A673 (cell line): Measurements from ENCODE around the gene MMP21. TPM values are rescaled to one million over a fixed set of nuclear protein-coding genes. Genes with fewer than 3 reads are reported as not detected.

ENCODE experiments used
- BruUV-seq: library from RNA; stranded (reverse); fragments of 400-500 nt; replicated peaks from 2 replicates; lab custom pipeline; 2021; lab: Mats Ljungman, UMichigan
- CTCF ChIA-PET: fragments of 300-600 bp; sonication (Branson Sonifier 250); formaldehyde crosslinking; loops from one replicate; lab custom pipeline; 2022; ENCODE audit warnings: antibody characterized with exemption; lab: Charles Lee
- POLR2A ChIA-PET: fragments of 300-600 bp; sonication (Branson Sonifier 250); formaldehyde crosslinking; loops from one replicate; lab custom pipeline; 2022; ENCODE audit warnings: antibody characterized with exemption; ENCODE audit not compliant: low non-redundant PET; lab: Charles Lee
- DNase-seq: peaks from one replicate; pipeline ENCODE4 v3.0.0-alpha.2; 2015; ENCODE audit warnings: low spot score
- H3K27ac ChIP-seq: fragments of 200-600 bp; sonication (generic); 2 replicates; pipeline ENCODE4 v1.5.1; 2016; ENCODE audit warnings: mixed run types, low read depth, mild to moderate bottlenecking, mixed read lengths, antibody characterized with exemption, low read length; ENCODE audit not compliant: poor library complexity, severe bottlenecking
- H3K27me3 ChIP-seq: fragments of 200-600 bp; sonication (generic); replicated peaks from 2 replicates; pipeline ENCODE4 v1.6.1; 2017; ENCODE audit warnings: mixed run types, low read depth, mild to moderate bottlenecking, mixed read lengths, antibody characterized with exemption, low read length; ENCODE audit not compliant: insufficient read depth, poor library complexity
- H3K36me3 ChIP-seq: fragments of 200-600 bp; sonication (generic); 2 replicates; pipeline ENCODE4 v1.6.1; 2016; ENCODE audit warnings: mixed run types, mild to moderate bottlenecking, mixed read lengths, antibody characterized with exemption, low read length; ENCODE audit not compliant: insufficient read depth, poor library complexity, severe bottlenecking
- H3K4me1 ChIP-seq: fragments of 200-600 bp; sonication (generic); 2 replicates; pipeline ENCODE4 v1.6.1; 2017; ENCODE audit warnings: mixed run types, mild to moderate bottlenecking, mixed read lengths, antibody characterized with exemption, low read length; ENCODE audit not compliant: insufficient read depth, poor library complexity, severe bottlenecking
- H3K4me3 ChIP-seq: fragments of 200-600 bp; sonication (generic); 2 replicates; pipeline ENCODE4 v1.5.1; 2016; ENCODE audit warnings: low read depth, mixed run types, mild to moderate bottlenecking, mixed read lengths, low read length; ENCODE audit not compliant: poor library complexity, severe bottlenecking
- H3K9me3 ChIP-seq: fragments of 200-600 bp; sonication (generic); 2 replicates; pipeline ENCODE4 v1.6.1; 2016; ENCODE audit warnings: mixed run types, low read depth, mild to moderate bottlenecking, mixed read lengths, antibody characterized with exemption, low read length; ENCODE audit not compliant: poor library complexity, severe bottlenecking
- CTCF ChIP-seq: fragments of 300-800, 200-600 bp; sonication (generic); conservative IDR thresholded peaks from 2 replicates; pipeline ENCODE4 v1.5.1; 2017; ENCODE audit warnings: low read depth, mild to moderate bottlenecking, antibody characterized with exemption, low read length, moderate library complexity, mixed read lengths
- EZH2 ChIP-seq: fragments of 200-600 bp; sonication (generic); IDR thresholded peaks from 2 replicates; pipeline ENCODE4 v1.6.1; 2017; ENCODE audit warnings: borderline replicate concordance, low read depth, mild to moderate bottlenecking, mixed read lengths, antibody characterized with exemption, low read length; ENCODE audit not compliant: poor library complexity, severe bottlenecking
- intact Hi-C: fragments of 100-400 bp; cut with micrococcal nuclease; formaldehyde crosslinking; loops from one replicate; pipeline ENCODE4 v1.10.0; 2022; ENCODE audit not compliant: unreplicated experiment
- total RNA-seq: library from RNA; stranded (reverse); gene quantifications from 2 replicates; pipeline ENCODE4 v1.2.3, GENCODE V29; 2021

The MMP21 gene
- total RNA-seq, 1 experiment from 2014 or later, result not detected

- H3K27ac ChIP-seq, result no peak overlapping the region
- ChIA-PET CTCF (no interaction called here), POLR2A (no interaction called here)
- TF ChIP-seq CTCF, result no peak
- no peak for TF ChIP-seq EZH2
- H3K4me3 ChIP-seq, result no peak overlapping the region
- BruUV-seq, result no TSS peak
- no peak for DNase-seq
- intact Hi-C loops, result no loop called here
- no peaks in the 10 kb centered on the region for H3K9me3 ChIP-seq
- H3K36me3 ChIP-seq, result peaks cover 28% of the 10 kb centered on the region
- no peaks in the 10 kb centered on the region for H3K27me3 ChIP-seq
- peaks cover 4% of the 10 kb centered on the region for H3K4me1 ChIP-seq
These were observed 35.6 kb upstream of the MMP21 start for GRCh38 chr10:125811251-125811650.

GRCh38 chr10:125808047-125808446 is 32.4 kb upstream of the MMP21 start:
- peaks cover 26% of the 10 kb centered on the region for H3K36me3 ChIP-seq
- CTCF ChIA-PET, result no interaction called here
- POLR2A ChIA-PET, result interaction anchor here (0.6 kb wide), 1 partner anchor 19 kb away, joined by 16 read pairs; no protein-coding TSS in a partner anchor

GRCh38 chr10:125802739-125803138 is 27.1 kb upstream of the MMP21 start:
- ChIA-PET CTCF (no interaction called here), POLR2A (interaction anchor here (0.6 kb wide), 1 partner anchor 75 kb away, joined by 3 read pairs; no protein-coding TSS in a partner anchor)
- DNase-seq, result no peak

More at GRCh38 chr10:125808047-125808446, 32.4 kb upstream of the MMP21 start:
- no peak for TF ChIP-seq EZH2
- TF ChIP-seq CTCF, result no peak
- intact Hi-C loops, result no loop called here
- no peak overlapping the region for H3K27ac ChIP-seq
- no peak for DNase-seq
- no peaks in the 10 kb centered on the region for H3K9me3 ChIP-seq
- no peak overlapping the region for H3K4me3 ChIP-seq
- no peaks in the 10 kb centered on the region for H3K27me3 ChIP-seq
- BruUV-seq, result no TSS peak
- peaks cover 4% of the 10 kb centered on the region for H3K4me1 ChIP-seq

More at GRCh38 chr10:125802739-125803138, 27.1 kb upstream of the MMP21 start:
- Histone ChIP-seq H3K27ac (no peak overlapping the region), H3K4me3 (no peak overlapping the region), H3K4me1 (no peaks in the 10 kb centered on the region), H3K27me3 (no peaks in the 10 kb centered on the region), H3K9me3 (no peaks in the 10 kb centered on the region), H3K36me3 (peaks cover 5% of the 10 kb centered on the region)
- intact Hi-C loops, result no loop called here
- no TSS peak for BruUV-seq
- TF ChIP-seq EZH2 (no peak), CTCF (no peak)
